Measurements from ENCODE around the gene UBAC2. TPM values are rescaled to one million over a fixed set of nuclear protein-coding genes. Genes with fewer than 3 reads are reported as not detected.

UBAC2 gene
- total RNA-seq, 2 donors from 2014 or later: 39.0 to 46.1 TPM

DNA sequence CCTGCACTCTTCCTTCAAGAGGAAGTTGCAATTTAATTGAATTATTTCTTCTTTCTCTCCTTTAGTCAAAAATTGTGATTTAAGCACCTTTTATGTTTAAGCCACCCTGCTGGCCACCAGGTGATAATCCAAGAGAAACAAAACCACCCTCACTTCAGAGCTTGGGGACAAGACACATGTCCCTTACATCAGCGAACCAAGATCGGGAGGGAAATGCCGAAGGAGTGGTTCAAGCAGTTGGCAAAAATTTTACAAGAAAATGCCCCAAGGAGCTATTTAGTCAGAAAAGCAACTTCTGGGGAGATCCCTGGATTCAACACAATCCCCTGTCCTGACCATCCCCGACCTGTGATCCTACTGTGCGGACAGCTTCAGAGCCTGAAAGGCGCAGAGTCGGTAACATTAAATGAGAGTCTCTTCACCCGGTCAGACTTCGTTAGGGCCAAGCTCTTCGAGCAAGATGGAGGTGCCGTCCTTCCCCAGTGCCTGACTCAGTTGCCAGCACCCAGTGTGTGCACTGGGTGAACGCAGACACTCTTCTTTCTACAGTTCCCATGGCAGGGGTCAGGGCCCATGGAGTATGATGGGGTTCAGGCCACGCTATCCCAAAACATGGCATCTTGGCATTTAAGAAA is 222.0 kb downstream of the UBAC2 start:
- H3K4me3 Mint-ChIP-seq: peak overlapping the region; percentile 74
- no peaks in the 10 kb centered on the region for H3K27me3 Mint-ChIP-seq
- no peak for ATAC-seq (replicated peaks)
- H3K9me3 Mint-ChIP-seq: no peaks in the 10 kb centered on the region
- H3K27ac Mint-ChIP-seq: peak overlapping the region; percentile 80
- H3K36me3 Mint-ChIP-seq (ENCODE audit: low read depth): no peaks in the 10 kb centered on the region
- peaks cover 40% of the 10 kb centered on the region for H3K4me1 Mint-ChIP-seq

- no peaks in the 10 kb centered on the region for H3K36me3 Mint-ChIP-seq (ENCODE audit: low read depth)
- ATAC-seq (replicated peaks): peak; percentile 46
These were observed 225.1 kb downstream of the UBAC2 start for GRCh38 chr13:99425485-99426341.

DNA sequence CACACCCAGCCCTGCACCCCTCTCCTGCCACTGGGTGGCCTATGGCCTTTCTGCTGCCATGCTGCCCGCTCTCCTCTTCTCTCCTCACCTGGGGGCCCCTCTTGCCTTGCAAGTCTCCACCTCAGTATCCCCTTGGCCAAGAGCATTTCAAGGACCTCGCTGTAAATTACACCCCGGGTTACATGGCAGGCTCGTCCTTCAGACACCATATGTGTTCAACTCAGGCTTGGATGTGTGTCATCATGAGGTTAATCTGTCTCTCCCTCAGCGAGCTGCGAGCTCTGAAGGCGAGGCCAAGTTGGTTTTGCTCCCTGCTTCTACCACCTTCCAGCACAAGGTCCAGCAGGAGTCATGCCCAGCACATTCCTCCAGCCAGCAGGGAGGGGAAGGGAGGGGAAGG is 225.8 kb downstream of the UBAC2 start:
- Mint-ChIP-seq H3K27ac (peak overlapping the region; percentile 87), H3K36me3 (ENCODE audit: low read depth) (no peaks in the 10 kb centered on the region), H3K27me3 (no peaks in the 10 kb centered on the region), H3K9me3 (no peaks in the 10 kb centered on the region), H3K4me1 (peaks cover 31% of the 10 kb centered on the region), H3K4me3 (peak overlapping the region; percentile 84)
- no peak for ATAC-seq (replicated peaks)

More at GRCh38 chr13:99425485-99426341, 225.1 kb downstream of the UBAC2 start:
- peaks cover 29% of the 10 kb centered on the region for H3K4me1 Mint-ChIP-seq
- H3K9me3 Mint-ChIP-seq: no peaks in the 10 kb centered on the region
- H3K27ac Mint-ChIP-seq: peak overlapping the region; percentile 87
- peak overlapping the region; percentile 84 for H3K4me3 Mint-ChIP-seq
- H3K27me3 Mint-ChIP-seq: no peaks in the 10 kb centered on the region

GRCh38 chr13:99429670-99430069 is 229.0 kb downstream of the UBAC2 start:
- H3K9me3 Mint-ChIP-seq: no peaks in the 10 kb centered on the region
- no peaks in the 10 kb centered on the region for H3K27me3 Mint-ChIP-seq
- H3K4me1 Mint-ChIP-seq: peaks cover 35% of the 10 kb centered on the region
- H3K4me3 Mint-ChIP-seq: no peak overlapping the region
- no peak for ATAC-seq (replicated peaks)
- peaks cover 7% of the 10 kb centered on the region for H3K36me3 Mint-ChIP-seq (ENCODE audit: low read depth)
- no peak overlapping the region for H3K27ac Mint-ChIP-seq

- Mint-ChIP-seq H3K27ac (peak overlapping the region; percentile 98), H3K27me3 (no peaks in the 10 kb centered on the region), H3K9me3 (no peaks in the 10 kb centered on the region), H3K4me3 (peak overlapping the region; percentile 92), H3K4me1 (peaks cover 36% of the 10 kb centered on the region), H3K36me3 (ENCODE audit: low read depth) (peaks cover 7% of the 10 kb centered on the region)
- peak; percentile 10 for ATAC-seq (replicated peaks)
These were observed 231.4 kb downstream of the UBAC2 start for GRCh38 chr13:99431927-99432608.

DNA sequence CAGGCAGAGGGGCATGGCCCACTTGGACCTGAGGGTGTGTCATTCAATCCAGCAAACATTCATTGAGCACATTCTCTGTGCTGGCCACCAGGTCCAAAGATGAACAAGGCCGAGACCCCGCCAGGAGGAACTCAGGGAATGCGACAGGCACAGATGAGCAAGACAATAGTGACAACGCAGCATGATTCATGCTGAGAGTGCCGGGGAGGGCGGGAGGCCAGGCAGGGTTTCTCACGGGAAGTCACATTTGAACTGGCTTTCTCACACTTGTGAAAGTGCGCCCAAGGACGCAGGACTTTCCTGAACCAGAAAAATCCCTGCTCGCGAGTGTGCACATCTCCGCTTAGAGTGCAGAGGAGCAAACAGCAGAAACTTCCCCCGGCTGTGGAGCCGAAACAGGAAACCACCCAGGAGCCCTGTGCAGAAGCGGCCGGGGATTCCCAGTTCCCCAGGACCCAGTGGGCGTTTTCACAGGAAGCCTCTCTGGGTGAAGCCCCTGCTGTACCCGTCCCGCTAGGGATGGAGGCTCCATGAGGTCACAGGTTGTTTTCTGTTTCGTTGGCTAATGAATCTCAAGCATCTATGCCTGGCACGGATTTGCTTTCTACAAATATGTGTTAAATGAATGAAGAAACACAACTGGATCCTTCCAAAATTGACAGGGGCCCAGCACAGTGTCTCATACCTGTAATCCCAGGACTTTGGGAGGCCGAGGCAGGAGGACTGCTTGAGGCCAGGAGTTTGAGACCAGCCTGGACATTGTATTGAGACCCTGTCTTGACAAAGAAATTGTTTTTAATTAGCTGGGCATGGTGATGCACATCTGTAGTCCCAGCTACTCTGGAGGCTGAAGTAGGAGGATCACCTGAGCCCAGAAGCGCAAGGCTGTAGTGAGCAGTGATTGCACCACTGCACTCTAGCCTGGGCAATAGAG is 232.2 kb downstream of the UBAC2 start:
- no peaks in the 10 kb centered on the region for H3K9me3 Mint-ChIP-seq
- H3K27me3 Mint-ChIP-seq: no peaks in the 10 kb centered on the region

DNA sequence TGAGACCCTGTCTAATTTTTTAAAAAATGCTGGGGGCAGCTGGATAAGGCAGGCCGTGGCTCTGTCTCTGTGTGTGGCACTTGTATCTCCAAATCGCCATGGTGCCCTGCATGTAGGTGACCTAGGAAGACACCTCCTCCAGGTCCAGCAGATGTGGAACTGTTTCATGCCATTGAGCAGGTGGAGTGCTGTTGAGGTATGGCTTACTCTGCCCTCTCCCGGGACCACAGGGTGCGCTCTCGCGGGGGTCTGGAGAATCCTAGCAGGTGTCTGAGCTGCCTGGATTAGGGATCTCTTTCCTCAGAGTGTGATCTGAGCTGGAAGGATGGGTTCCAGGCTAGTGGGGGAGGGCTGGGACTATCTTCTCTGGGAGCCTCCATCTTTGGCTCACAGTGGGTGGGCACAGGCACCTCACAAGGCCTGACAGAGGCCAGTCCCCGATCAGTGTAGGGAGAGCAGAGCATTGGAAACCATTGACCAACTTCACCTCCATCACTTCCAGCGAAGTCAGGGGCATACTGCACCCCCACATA is 233.0 kb downstream of the UBAC2 start:
- Mint-ChIP-seq H3K4me3 (peak overlapping the region; percentile 92), H3K4me1 (peaks cover 44% of the 10 kb centered on the region), H3K9me3 (no peaks in the 10 kb centered on the region), H3K27me3 (no peaks in the 10 kb centered on the region), H3K27ac (peak overlapping the region; percentile 98), H3K36me3 (ENCODE audit: low read depth) (peaks cover 7% of the 10 kb centered on the region)
- no peak for ATAC-seq (replicated peaks)

More for the DNA sequence above, 232.2 kb downstream of the UBAC2 start:
- Mint-ChIP-seq H3K36me3 (ENCODE audit: low read depth) (peaks cover 7% of the 10 kb centered on the region), H3K4me1 (peaks cover 42% of the 10 kb centered on the region), H3K27ac (peak overlapping the region; percentile 98), H3K4me3 (peak overlapping the region; percentile 92)
- peak; percentile 61 for ATAC-seq (replicated peaks)

DNA sequence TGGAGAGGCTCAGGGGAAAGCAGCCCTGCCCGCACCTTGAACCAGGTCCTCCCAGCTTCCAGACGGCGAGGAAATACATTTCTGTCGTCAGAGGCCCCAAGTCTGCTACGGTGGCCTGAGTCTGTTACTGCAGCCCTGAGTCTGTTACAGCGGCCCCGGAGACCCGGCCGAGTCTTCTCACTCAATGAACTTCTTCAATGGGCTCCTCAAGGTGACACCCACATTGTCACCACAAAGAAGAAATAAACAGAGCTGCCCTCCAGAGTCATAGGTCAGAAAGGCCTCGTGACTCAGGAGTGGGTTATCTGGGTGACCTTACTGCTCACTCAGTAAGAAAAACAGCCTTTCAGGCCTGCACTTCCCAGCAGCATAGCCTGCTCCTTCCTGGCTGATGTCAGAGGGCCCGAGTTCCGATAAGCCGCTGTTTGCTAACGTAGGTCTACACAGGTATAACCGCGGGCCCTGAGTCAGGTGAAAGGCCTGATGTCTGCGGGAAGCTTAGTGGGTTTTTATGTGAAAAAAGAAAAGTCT is 233.7 kb downstream of the UBAC2 start:
- H3K9me3 Mint-ChIP-seq: no peaks in the 10 kb centered on the region
- peaks cover 7% of the 10 kb centered on the region for H3K36me3 Mint-ChIP-seq (ENCODE audit: low read depth)
- peak; percentile 74 for ATAC-seq (replicated peaks)
- peak overlapping the region; percentile 98 for H3K27ac Mint-ChIP-seq
- H3K4me1 Mint-ChIP-seq: peaks cover 44% of the 10 kb centered on the region
- no peaks in the 10 kb centered on the region for H3K27me3 Mint-ChIP-seq
- peak overlapping the region; percentile 92 for H3K4me3 Mint-ChIP-seq

DNA sequence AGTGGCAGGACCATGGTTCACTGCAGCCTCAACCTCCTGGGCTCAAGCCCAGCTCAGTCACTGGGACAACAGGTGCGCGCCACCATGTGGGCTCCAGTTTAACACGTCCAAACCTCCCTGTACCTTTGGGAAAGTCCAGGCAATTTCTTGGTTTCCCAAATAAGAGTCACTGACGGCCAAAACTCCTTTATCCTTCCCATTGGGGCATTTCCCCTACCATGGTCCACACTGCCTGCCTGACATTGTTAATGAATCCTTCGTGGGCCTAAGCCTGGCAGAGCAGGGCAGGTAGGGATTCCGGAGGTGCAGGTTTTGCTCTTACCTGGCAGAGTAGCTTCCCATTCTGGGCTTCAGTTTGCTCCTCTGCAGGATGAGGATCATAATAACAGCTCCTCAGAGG is 234.5 kb downstream of the UBAC2 start:
- Mint-ChIP-seq H3K4me1 (peaks cover 44% of the 10 kb centered on the region), H3K27ac (peak overlapping the region; percentile 98), H3K27me3 (no peaks in the 10 kb centered on the region), H3K9me3 (no peaks in the 10 kb centered on the region), H3K4me3 (peak overlapping the region; percentile 92), H3K36me3 (ENCODE audit: low read depth) (peaks cover 7% of the 10 kb centered on the region)
- no peak for ATAC-seq (replicated peaks)

DNA sequence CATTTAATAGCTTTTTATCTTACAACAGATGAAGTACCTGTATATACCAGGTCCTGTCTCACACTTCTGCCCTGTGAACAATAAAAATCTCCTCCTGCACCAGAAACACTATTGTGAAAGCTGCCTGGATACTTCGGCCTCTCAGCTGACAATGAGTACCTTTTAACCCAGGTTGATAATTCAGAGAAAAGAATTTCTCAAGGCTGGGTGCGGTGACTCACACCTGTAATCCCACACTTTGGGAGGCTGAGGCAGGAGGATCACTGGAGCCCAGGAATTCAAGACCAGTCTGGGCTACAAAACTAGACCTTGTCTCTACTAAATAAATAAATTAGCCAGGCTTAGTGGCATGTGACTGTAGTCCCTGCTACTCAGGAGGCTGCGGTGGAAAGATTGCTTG is 235.3 kb downstream of the UBAC2 start:
- peaks cover 43% of the 10 kb centered on the region for H3K4me1 Mint-ChIP-seq
- H3K27me3 Mint-ChIP-seq: no peaks in the 10 kb centered on the region
- no peak for ATAC-seq (replicated peaks)
- H3K27ac Mint-ChIP-seq: peak overlapping the region; percentile 98
- H3K4me3 Mint-ChIP-seq: peak overlapping the region; percentile 92
- H3K36me3 Mint-ChIP-seq (ENCODE audit: low read depth): peaks cover 7% of the 10 kb centered on the region
- no peaks in the 10 kb centered on the region for H3K9me3 Mint-ChIP-seq

Other genes with a start within 250 kb of the UBAC2 start
- 10 to 100 TPM; 50.2 to 70.4 TPM for gene DOCK9, start 222.8 kb upstream of the UBAC2 start, total RNA-seq
- 10 to 100 TPM in 1 of 2 donors, 1 to 10 TPM in 1; 8.7 to 10.1 TPM for gene GPR18, start 57.5 kb downstream of the UBAC2 start, total RNA-seq
- 10 to 100 TPM; 92.4 to 95.1 TPM for gene GPR183, start 106.5 kb downstream of the UBAC2 start, total RNA-seq

All from activated T-helper 17 cell treated with anti-CD3 and anti-CD28 coated beads, Interleukin-2, amount 50 U/mL, for 72 hours (primary cell).